ENCODE data around the gene AMER3. TPM values are rescaled to one million over a fixed set of nuclear protein-coding genes. Genes with fewer than 3 reads are reported as not detected.

Gene AMER3
- total RNA-seq, 1 donor from 2014 or later = not detected

GRCh38 chr2:130813722-130814121 lies 58.4 kb downstream of the AMER3 start:
- intact Hi-C loops (cut with micrococcal nuclease) = no loop called here

GRCh38 chr2:130814931-130815680 lies 59.8 kb downstream of the AMER3 start:
- intact Hi-C loops (cut with micrococcal nuclease) = no loop called here

Other genes with a start within 250 kb of the AMER3 start
- gene POTEI, start 246.2 kb upstream of the AMER3 start, total RNA-seq = not detected in 2 replicates
- not detected in 2 replicates for gene CFC1B, start 234.3 kb upstream of the AMER3 start, total RNA-seq
- gene CFC1, start 156.0 kb upstream of the AMER3 start, total RNA-seq = not detected in 2 replicates
- gene POTEJ, start 144.1 kb upstream of the AMER3 start, total RNA-seq = not detected in 2 replicates
- gene GPR148, start 26.5 kb upstream of the AMER3 start, total RNA-seq = not detected in 2 replicates
- 0.37 TPM in 1 of 2 replicates, not detected in the other for gene ARHGEF4, start 81.4 kb downstream of the AMER3 start, total RNA-seq

All from T-helper 1 cell treated with Interleukin-12 subunit alpha and Interleukin-12 subunit beta and Interleukin-4 antibody, amounts not matched to agents 30 ng/mL and 1 ng/mL, for 36 hours (primary cell).